IPS-18c (cell line): ENCODE data around the gene PMFBP1.

ENCODE experiments used
- H3K4me3 ChIP-seq: 2 replicates; pipeline ENCODE4 v1.7.0; 2013; ENCODE audit warnings: low read depth, mild to moderate bottlenecking, low read length, moderate library complexity; ENCODE audit not compliant: insufficient read depth
- H3K9me3 ChIP-seq: one replicate; pipeline ENCODE4 v1.6.1; 2013; ENCODE audit warnings: mild to moderate bottlenecking, low read length, moderate library complexity; ENCODE audit not compliant: control insufficient read depth, insufficient read depth

Gene PMFBP1

DNA sequence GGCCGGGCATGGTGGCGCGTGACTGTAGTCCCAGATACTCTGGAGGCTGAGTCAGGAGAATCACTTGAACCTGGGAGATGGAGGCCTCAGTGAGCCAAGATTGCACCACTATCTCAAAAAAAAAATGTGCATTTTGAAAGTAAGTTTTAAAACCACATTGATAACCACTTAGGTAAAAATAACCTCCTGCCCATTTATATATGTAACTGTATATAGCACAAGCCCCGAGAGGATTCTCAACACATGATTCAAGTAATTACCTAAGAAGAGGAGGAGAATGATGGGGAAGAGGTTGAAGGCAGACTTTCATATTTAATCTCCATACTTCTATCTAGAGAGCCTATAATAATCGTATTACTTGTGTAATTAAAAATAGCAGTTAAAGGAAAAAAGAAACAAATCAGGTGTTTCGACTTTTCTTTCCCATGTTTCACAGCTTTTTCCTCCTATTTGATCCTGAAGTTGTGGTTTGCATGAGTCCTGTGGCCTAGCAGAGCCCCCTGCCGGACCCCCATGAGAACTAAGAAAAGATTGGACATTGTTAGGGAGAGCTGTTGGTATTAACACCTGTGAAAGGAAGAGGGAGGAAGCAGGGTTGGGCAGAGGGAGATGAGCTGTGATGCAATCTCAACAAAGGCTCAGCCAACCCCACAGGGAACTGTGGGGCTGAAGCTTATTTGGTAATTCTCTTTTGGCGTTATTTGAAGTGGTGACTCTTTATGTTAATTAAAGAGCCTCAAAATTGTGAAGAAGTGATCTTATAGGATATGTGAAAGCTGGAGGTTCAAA is 22.1 kb downstream of the PMFBP1 start:
- H3K4me3 ChIP-seq, result no peak overlapping the region
- no peaks in the 10 kb centered on the region for H3K9me3 ChIP-seq

DNA sequence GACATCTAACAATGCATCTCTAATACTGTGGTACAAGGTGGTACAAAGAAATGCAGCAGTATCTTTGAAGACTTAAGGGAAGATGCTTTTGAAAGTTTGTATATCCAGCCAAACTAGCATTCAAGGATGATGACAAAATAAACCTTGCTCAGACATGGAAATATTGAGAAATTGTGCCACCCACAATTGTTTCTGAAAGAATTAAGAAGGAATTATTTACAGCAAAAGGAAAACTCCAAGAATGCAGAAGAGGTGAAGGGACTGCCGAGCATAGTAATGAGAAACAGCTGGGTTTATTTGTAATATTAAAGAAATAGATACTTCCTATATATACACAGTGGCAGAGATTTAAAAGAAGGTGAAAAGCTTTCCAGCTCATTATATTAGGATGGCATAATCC is 29.5 kb downstream of the PMFBP1 start:
- no peaks in the 10 kb centered on the region for H3K9me3 ChIP-seq
- H3K4me3 ChIP-seq, result no peak overlapping the region

DNA sequence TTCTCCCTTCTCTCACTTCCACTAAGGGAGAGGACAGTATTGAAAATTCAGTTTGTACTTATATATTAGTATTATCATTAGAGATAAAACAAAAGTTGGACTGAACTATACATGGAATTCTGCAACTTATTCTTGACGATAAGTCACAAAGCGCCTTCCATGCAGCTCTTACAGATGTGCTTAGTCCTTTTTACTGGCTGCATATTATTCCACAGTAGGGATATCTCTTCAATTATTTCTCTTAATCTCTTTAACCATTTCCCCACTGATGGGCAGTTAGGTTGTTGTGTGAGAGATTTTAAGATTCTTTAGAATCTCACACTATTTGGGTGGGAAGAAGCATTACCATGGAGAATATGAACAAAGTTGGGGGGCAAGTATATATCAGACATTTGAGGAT is 32.0 kb downstream of the PMFBP1 start:
- H3K9me3 ChIP-seq, result no peaks in the 10 kb centered on the region
- no peak overlapping the region for H3K4me3 ChIP-seq

DNA sequence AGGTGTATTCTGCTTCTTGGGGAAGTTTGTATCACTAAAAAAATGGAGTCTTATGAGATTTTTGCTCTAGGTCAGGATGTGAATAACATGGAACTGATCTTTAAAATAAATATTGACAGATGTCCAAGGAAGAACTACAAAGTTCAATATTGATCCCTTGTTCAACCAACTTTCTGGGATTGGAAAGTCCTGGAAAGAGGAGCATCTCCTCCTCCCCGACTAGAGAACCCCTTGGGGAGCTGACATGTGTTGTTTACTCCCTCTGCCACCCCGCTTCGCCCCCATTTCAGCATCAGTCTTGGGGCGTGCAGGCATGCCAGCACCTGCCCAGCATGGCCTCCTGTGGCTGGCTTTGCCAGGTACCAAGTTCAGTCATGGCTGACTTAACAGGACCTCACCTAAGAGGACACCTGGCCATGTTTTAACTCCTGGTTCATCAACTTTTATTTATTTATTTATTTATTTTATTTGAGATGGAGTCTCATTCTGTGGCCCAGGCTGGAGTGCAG is 33.8 kb downstream of the PMFBP1 start:
- H3K9me3 ChIP-seq, result no peaks in the 10 kb centered on the region

DNA sequence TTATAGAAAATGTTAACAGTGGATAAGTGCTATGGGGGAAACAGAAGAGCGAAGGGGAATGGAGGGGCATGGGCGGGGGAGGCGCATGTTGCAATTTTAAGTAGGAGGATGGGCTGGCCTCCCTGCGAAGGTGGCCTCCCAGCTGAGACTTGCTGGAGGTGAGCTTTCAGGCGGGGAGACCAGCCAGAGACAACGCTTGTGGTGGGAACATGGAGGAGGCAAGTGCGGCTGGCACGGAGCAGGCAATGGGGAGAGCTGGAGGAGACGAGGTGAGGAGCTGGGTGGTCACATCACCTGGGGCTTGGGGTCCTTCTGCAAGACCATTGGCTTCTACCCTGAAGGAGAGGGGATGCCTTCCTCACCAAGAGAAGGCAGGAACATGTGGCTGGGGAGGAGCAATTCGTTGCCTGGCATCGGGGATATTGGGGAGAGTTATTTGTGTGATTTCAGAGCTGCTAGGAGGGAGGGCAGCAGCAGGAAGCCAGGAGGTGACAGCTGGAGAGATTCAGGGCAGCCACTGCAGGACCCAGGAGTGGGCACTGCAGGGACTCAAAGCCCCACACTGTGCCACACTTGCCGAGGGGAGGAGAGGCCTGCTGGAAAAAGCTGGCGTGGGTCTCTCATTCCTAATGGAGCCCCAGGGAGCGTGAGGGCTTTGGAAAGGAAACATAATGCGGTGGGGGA is 34.4 kb downstream of the PMFBP1 start:
- no peaks in the 10 kb centered on the region for H3K9me3 ChIP-seq
- no peak overlapping the region for H3K4me3 ChIP-seq

More for the DNA sequence above, 33.8 kb downstream of the PMFBP1 start:
- H3K4me3 ChIP-seq, result no peak overlapping the region

DNA sequence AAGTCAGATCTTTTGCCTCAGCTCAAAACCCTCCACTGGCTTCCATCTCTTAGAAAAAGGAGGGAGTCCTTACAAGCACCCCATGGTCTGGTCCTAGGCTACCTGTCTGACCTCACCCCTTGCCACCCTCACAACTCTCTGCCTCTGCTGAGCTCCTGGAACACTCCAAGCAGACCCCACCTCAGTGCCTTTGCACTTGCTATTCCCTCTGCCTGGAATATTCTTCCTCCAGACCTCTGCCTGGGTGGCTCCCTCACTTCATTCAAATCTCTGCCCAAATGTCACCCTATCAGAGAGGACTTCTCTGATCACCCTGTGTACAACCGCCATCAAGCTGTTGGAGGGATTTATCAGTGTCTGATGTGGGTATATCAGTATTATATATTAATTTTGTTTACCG is 37.4 kb downstream of the PMFBP1 start:
- Histone ChIP-seq H3K4me3 (no peak overlapping the region), H3K9me3 (no peaks in the 10 kb centered on the region)

DNA sequence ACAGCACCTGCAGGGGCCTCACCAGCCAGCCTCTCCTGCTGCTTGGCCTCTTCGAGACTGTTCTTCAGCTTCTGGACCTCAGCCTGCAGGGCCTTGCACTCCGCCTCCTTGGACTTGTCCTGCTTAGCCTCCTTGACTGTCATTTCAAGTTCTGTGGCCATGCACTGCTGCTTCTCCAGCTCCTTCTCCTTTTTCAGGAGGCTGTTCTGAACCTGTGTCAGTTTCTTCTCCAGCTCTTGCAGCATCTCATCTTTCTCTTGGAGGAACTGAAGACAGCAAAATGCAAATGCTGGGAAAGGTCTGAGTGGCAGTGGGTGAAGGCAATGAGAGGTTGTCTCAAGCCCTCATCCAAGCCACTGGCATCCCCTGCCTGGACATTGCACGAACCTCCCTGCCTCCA is 39.2 kb downstream of the PMFBP1 start:
- Histone ChIP-seq H3K9me3 (no peaks in the 10 kb centered on the region), H3K4me3 (no peak overlapping the region)

DNA sequence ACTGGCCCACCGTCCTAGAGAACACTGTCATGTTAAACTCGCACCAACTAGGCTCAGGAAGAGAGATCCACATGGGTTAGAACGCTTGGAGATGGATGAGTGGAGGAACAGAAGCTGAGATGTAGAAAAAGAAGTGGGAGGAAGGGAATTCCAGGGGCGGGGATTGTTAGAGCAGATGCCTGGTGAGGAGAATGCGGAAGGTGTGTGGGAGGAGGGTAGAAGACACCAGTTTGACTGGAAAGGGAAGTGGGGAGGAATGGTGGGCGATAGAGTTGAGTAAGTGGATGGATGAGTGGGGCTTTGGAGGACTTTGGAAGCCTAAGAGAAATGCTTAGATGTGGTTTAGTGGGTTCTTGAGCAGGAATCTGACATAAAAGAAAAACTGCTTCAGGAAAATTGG is 40.9 kb downstream of the PMFBP1 start:
- H3K9me3 ChIP-seq, result no peaks in the 10 kb centered on the region

DNA sequence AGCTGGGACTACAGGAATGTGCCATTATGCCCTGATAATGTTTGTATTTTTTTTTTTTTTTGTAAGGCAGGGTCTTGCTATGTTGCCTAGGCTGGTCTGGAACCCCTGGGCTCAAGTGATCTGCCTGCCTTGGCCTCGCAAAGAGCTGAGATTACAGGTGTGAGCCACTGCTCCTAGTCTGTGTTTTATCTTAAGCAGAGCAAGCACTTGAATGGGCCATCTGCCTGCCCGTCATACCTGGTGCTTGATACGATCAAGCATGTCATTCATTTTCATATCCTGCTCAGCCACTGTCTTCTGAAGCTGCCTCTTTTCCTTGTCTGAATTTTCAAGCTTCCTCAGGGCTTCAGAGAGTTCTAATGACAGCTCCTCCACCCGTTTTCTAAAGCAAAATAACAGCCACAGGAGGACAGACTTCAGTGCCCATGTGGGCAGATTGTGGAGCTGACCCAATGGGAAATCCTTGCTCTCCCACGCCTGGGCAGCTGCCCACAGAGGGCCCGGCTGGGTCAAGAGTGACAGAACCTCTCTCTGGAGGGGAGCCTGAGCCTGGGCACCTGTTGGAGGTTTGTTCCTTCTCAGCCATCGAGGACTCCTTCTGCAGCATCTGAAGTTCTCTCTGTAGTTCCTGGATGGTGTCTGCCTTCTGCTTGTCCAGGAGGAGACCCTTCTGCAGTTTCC is 41.8 kb downstream of the PMFBP1 start:
- H3K9me3 ChIP-seq, result no peaks in the 10 kb centered on the region
- no peak overlapping the region for H3K4me3 ChIP-seq

More for the DNA sequence above, 40.9 kb downstream of the PMFBP1 start:
- no peak overlapping the region for H3K4me3 ChIP-seq

DNA sequence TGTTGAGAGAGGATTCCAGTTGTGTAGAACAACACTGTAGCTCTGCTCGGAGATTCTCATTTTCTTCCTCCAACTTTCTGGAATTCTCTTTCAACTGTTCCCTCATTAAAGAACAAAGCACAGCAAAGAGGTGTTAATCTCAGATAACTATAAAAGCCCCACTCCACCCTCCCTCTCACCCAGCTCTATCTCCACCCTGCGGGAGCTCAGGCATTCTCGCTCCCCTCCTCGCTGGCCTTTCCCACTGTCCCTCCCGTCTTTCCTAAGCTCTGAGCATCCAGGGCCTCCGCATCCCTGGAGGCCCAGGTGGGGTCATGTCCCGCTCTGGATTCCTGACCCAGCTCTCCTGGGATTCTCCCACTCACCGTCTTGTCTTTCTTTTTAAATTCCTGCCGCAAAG is 43.3 kb downstream of the PMFBP1 start:
- H3K4me3 ChIP-seq, result no peak overlapping the region
- no peaks in the 10 kb centered on the region for H3K9me3 ChIP-seq

DNA sequence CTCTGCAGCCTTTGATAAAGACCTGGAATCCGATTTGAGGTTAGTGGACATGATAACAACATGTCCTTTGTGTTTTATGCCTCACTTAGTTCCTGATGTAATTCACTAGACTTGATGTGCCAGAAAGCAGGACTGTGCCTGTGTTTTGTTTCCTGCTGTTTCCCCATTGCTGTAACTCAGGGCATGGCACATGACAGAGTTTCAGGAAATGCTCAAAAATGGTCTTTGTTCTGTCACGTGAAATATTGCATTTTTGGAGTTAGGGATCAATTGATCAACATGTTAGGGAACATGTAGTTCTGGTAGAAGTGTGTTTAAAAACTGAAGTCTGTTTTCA is 45.6 kb downstream of the PMFBP1 start:
- H3K9me3 ChIP-seq, result no peaks in the 10 kb centered on the region
- H3K4me3 ChIP-seq, result no peak overlapping the region

DNA sequence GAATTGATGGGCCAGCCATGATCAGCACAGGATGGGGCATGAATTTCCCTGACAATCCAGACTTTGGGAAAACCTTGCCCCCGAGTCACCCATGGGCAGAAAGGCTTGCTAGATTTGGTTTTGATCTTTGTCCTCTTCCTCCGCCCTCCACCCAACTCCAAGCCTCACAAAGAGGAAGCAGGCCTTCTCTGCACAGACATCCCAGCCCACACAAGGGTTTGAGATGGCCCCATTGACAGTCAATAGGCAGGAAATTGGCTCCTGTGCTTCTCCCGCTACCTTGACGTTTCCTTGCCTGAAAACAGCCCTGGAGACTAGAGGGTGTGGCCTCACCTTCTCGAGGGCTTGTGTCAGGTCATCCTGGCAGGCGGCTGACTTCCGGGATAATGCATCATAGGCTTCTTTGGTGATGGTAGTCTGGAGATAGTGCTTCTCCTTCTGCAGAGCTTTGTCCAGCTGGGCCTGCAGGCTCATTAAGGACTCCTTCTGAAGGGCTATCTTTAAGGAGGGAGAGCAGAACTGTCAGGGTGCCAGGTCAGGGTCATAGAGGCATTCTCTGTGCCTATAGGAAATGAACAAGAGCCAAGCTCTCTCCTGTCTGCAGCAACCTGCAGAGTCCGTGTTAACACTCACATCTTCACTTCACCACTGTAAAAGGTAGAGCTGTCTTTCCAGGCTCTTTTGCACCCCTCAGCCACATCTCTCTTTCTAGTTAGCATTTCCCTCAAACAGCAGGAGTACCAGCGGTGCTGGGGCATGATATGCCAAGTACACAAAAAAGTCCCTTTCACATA is 46.1 kb downstream of the PMFBP1 start:
- Histone ChIP-seq H3K9me3 (no peaks in the 10 kb centered on the region), H3K4me3 (no peak overlapping the region)

DNA sequence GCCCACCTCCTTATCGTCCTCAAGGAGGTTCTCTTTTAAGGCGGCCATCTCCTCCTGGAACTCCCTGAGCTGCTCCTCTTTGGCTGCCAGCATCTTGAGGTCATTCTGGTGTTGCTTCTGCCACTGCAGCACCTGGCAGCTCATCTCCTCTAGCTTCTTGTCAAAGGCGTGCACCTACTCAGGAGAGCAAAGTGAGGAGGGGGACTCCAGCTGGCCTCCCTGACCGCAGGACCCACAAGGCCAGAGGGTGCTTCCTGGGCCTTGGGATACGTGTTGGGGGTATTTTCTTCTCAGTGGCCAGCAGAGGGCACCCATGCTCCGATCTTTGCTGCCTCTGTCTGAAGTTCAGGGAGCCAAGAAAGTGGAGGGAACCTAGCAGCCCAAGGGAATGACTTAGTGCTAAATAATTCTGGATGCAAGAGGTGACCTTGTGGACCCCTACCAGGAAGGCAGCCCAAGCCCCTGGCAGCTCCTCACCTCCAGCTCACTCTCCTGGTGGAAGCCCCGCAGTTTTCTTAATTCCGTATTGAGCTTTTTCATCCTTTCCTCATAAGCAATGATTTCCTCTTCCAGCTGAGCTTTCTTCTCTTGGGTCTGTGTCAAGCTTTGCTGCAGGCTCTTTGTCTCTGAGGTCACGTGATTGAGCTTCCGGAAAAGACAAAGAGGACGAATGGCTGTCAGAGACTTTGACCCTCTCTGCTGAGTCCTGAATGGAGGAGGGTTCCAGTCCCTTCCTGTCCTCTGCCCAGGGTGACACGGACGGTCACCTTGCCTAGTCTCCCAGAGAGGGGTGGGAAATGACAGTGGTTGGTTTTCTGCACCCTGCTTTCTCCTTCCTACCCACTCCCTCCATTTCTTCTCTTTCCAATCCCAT is 47.0 kb downstream of the PMFBP1 start:
- no peak overlapping the region for H3K4me3 ChIP-seq
- no peaks in the 10 kb centered on the region for H3K9me3 ChIP-seq

DNA sequence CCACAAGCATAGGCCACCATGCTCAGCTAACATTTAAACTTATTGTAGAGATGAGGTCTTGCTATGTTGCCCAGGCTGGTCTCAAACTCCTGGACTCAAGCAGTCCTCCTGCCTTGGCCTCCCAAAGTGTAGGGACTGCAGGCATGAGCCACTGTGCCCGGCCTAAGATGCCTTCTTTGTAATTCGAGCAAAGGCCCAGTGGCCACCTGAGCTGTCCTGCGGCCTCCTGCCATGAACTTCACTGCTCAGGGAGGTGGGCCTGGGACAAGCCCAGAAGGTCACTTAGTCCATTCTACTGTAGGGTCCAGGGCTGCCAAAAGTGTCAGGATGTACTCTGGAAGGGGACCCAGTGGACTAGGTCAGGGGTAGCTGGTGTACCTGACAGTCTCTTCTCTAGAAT is 47.8 kb downstream of the PMFBP1 start:
- Histone ChIP-seq H3K9me3 (no peaks in the 10 kb centered on the region), H3K4me3 (no peak overlapping the region)

DNA sequence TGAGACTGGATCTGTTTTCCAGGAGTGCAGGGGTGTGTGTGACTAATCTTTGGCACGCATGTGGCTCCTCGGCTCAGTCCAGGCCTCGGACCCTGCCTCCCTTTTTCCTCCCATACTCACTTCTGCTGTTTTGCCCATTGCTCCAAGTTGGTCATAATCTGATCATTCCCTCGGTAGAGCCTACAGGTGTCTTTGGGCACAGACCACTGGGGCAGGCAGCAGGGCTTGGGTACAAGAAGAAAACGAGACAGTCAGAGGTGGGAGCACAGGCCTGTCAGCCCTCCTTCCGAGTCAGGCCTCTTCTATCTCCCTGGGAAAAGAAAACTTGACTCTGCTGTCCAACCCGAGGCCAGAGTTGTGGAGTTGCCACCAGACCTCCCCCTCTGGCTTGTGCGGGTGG is 48.5 kb downstream of the PMFBP1 start:
- Histone ChIP-seq H3K4me3 (no peak overlapping the region), H3K9me3 (no peaks in the 10 kb centered on the region)

DNA sequence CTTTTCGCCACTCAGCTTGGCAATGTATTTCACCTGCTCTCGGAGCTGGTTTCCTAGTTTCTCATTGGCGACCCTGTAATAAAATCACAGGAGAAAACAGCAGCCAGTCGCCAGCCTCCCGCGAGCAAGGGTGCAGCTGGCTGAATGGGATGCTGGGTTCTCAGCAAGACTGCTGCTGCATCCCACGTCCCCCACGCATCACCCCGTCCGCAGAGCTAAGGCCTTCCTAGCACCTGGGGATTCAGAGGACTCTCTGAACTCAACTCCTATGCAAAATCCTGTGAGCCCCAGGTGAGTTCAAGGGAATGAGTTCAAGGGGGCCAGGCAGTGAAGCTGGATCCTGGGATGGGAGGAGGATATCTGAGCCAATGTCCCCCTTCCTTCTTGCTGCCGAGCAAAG is 49.0 kb downstream of the PMFBP1 start:
- Histone ChIP-seq H3K4me3 (no peak overlapping the region), H3K9me3 (no peaks in the 10 kb centered on the region)

DNA sequence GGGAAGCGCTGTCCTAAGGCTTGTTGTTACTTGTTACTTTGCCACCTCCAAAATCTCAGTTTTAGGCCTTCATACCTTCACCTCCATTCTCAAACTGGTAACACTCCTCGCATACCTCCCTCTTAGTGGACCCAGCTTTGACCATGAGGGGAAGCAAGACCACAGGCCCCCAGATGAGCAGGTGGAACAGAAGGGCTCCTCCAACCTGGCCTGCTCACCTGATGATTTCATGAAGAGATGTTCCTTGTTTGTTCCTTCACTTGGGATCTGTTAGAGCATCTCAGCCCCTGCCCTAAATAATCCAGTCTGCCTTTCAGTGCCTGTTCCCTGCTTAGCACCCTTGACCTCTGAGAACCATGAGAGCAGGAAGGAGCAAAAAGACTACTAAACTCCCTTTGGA is 49.6 kb downstream of the PMFBP1 start:
- H3K9me3 ChIP-seq, result no peaks in the 10 kb centered on the region

More for the DNA sequence above, 49.6 kb downstream of the PMFBP1 start:
- no peak overlapping the region for H3K4me3 ChIP-seq
